ENCODE results near the gene MAPKAPK2.

The MAPKAPK2 gene

DNA sequence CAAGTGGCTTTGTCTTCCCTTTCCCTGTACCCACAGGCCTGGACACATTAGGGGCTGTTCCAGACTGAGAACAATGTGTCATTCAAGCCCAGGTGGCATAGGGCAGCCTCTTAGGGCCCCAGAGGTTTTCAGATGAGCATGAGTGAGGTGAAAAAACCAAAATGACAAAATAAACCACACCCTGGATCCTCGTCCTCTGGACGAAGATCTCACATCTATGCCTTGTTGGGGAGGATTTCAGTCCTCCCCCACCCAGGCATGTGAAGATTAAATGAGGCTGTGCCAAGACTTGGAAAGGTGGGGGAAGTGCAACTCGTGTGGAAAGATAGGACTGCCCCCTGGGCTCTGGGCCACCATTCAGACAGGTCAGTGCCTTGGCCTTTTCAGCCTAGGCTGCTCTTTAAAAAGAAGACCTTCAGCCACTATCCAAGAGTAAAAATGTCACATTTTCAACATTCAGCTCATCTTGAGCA lies 53.1 kb downstream of the MAPKAPK2 start:
- peaks cover 25% of the 10 kb centered on the region for H3K36me3 ChIP-seq (ENCODE audit: control insufficient read depth, insufficient read depth, low read length)
- no peaks in the 10 kb centered on the region for H3K9me3 ChIP-seq (ENCODE audit: control insufficient read depth, insufficient read depth, low read depth, low read length)
- peaks cover 12% of the 10 kb centered on the region for H3K4me1 ChIP-seq (ENCODE audit: control insufficient read depth, insufficient read depth, low read length)
- no peak overlapping the region for H3K27ac ChIP-seq (ENCODE audit: low read depth, low read length)
- no peak overlapping the region for H3K4me3 ChIP-seq (ENCODE audit: low read depth, low read length)
- H3K9ac ChIP-seq (ENCODE audit: low read length) = no peak overlapping the region
- H3K27me3 ChIP-seq (ENCODE audit: control insufficient read depth, insufficient read depth, low read length) = no peaks in the 10 kb centered on the region

DNA sequence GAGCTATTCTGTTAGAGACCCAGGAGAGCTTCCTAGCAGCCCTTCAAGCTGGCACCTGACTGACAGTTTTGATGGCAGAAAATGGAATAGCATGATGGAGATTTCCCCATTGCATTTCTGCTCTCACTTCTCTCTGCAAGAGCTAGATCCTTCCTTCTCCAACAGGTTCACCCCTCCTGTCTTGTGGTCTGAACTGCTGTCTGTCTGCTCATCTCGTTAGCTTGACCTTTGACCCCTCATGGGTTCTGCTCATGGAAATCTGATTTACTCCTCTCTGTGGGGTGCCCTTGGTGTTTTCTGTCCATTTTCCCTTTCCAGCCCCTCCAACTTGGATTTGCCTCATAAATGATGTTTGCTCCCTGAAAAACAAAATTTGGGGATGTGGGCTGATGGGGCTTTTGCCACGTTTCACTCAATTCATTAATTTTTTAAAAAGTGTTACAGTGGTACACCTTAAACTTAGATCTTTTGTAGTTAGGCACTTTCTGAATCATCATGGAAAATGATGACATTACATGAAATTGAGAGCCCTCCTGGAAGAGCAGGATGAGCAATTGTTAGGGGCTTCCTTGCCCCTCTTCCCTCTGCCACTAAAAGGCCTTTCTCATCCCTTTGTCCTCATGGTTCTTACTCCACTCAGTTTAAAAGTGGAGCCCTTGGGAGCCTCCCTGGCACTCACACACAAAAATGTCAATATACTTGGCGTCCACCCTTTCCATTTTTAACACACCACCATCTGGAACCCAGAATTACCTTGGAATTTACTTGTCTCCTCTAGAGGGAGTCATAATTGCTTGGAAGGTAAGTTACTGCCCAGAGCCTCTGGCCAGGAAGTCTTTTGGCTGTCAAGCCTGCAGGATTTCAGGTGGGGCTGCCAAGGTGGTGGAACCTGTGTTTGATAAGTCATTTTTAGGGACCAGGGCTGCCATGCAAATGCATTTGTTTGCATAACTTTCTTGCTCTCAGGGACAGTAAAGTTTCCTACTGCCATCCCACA lies 54.0 kb downstream of the MAPKAPK2 start:
- Histone ChIP-seq H3K4me1 (ENCODE audit: control insufficient read depth, insufficient read depth, low read length) (peaks cover 12% of the 10 kb centered on the region), H3K27ac (ENCODE audit: low read depth, low read length) (no peak overlapping the region), H3K27me3 (ENCODE audit: control insufficient read depth, insufficient read depth, low read length) (no peaks in the 10 kb centered on the region), H3K9me3 (ENCODE audit: control insufficient read depth, insufficient read depth, low read depth, low read length) (no peaks in the 10 kb centered on the region), H3K36me3 (ENCODE audit: control insufficient read depth, insufficient read depth, low read length) (peaks cover 18% of the 10 kb centered on the region), H3K9ac (ENCODE audit: low read length) (no peak overlapping the region), H3K4me3 (ENCODE audit: low read depth, low read length) (no peak overlapping the region)

DNA sequence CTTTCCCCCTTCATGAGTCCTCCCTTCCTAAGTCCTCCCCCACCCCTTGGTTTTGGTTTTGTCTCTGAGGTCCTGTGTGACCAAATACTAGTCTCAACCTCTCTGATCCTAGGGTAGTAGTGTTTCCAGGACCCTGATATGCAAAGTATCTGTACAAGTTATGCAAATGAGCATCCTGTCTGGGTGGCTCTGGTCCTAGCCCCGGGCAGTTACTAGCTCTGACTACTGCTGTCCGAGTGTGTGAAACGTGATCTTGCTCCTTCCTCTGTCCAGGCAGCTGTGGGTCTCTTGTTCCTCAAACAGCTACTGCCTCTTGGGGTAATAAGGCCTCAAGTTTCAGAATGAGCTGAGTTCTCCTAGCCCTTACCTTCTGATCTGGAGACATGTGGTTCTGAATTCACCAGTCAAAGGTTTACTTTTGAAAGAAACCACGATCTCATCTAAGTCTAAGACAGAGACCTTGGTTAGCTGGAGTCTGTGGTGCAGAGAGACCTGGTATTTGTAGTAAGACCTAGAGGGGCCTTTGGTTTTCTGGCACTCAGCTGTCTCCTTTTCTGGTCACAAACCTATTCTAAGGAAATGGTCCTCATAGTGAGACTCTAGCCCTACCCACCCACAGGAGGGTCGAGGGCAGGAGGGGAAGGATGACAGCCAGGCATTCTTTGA lies 54.8 kb downstream of the MAPKAPK2 start:
- H3K9me3 ChIP-seq (ENCODE audit: control insufficient read depth, insufficient read depth, low read depth, low read length) = no peaks in the 10 kb centered on the region
- no peak overlapping the region for H3K4me3 ChIP-seq (ENCODE audit: low read depth, low read length)
- H3K4me1 ChIP-seq (ENCODE audit: control insufficient read depth, insufficient read depth, low read length) = peaks cover 12% of the 10 kb centered on the region
- no peak overlapping the region for H3K27ac ChIP-seq (ENCODE audit: low read depth, low read length)
- no peaks in the 10 kb centered on the region for H3K27me3 ChIP-seq (ENCODE audit: control insufficient read depth, insufficient read depth, low read length)
- H3K9ac ChIP-seq (ENCODE audit: low read length) = no peak overlapping the region
- H3K36me3 ChIP-seq (ENCODE audit: control insufficient read depth, insufficient read depth, low read length) = peaks cover 14% of the 10 kb centered on the region

DNA sequence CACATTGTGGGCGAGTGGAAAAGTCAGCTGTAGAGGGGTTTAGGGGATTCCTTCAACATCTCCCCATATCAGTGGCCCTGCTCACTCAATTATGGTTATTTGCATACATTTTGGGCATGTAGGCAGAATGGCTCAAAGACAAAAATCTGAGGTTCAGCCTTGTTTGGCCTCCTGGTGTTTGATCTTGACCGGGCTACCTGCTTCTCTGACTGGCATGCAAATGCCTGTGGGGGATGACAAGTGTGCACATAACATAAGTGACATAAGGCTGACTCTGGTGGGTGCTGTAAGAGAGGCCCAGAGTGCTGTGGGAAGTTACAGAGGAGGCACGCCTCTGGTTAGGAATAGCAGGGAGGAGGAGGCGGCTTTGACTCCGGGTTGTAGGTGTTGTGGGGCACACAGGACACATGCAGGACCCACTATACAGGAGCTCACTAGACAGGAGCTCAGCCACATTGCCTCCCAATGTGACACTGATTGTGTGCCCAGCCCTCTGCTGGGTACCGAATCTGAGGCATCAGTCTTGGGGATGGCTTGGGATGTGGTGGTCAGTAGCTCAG lies 56.5 kb downstream of the MAPKAPK2 start:
- no peak overlapping the region for H3K9ac ChIP-seq (ENCODE audit: low read length)
- H3K4me1 ChIP-seq (ENCODE audit: control insufficient read depth, insufficient read depth, low read length) = peaks cover 12% of the 10 kb centered on the region
- no peak overlapping the region for H3K27ac ChIP-seq (ENCODE audit: low read depth, low read length)
- no peak overlapping the region for H3K4me3 ChIP-seq (ENCODE audit: low read depth, low read length)
- H3K9me3 ChIP-seq (ENCODE audit: control insufficient read depth, insufficient read depth, low read depth, low read length) = no peaks in the 10 kb centered on the region
- no peaks in the 10 kb centered on the region for H3K27me3 ChIP-seq (ENCODE audit: control insufficient read depth, insufficient read depth, low read length)
- no peaks in the 10 kb centered on the region for H3K36me3 ChIP-seq (ENCODE audit: control insufficient read depth, insufficient read depth, low read length)

DNA sequence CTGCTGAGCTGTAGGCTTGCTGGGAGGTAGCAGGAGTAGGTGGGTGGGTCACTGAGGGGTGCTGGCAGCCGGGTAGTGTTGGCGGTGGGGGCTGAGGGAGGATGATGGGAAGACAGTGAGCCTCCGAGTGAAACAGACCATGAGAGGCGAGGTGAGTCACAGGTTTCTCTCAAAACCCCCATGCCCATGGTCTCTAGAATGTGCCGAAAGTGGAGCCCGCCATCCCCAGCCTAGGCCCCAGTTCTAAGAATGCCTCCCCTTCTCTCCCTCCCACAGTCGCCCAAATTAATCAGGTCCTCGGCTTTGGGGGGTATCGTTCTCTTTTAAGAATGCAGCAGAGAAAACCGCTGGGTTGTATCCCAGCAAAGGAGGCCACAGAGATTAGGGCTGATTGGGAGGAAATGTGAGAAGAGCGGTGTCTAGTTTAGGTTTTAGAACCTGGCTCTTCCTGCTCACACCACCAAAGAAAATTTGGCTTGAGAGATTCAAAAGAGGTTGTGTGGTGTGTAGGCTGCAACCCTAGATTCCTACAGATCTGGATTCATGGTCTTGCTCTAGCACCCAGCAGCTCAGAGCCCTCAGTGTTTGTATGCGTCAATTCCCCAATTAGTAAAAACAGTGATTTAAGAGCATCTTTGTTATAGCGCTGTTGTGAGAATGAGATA lies 58.1 kb downstream of the MAPKAPK2 start:
- Histone ChIP-seq H3K27ac (ENCODE audit: low read depth, low read length) (no peak overlapping the region), H3K4me1 (ENCODE audit: control insufficient read depth, insufficient read depth, low read length) (peaks cover 12% of the 10 kb centered on the region), H3K9me3 (ENCODE audit: control insufficient read depth, insufficient read depth, low read depth, low read length) (no peaks in the 10 kb centered on the region), H3K27me3 (ENCODE audit: control insufficient read depth, insufficient read depth, low read length) (no peaks in the 10 kb centered on the region), H3K4me3 (ENCODE audit: low read depth, low read length) (no peak overlapping the region), H3K9ac (ENCODE audit: low read length) (no peak overlapping the region), H3K36me3 (ENCODE audit: control insufficient read depth, insufficient read depth, low read length) (no peaks in the 10 kb centered on the region)

DNA sequence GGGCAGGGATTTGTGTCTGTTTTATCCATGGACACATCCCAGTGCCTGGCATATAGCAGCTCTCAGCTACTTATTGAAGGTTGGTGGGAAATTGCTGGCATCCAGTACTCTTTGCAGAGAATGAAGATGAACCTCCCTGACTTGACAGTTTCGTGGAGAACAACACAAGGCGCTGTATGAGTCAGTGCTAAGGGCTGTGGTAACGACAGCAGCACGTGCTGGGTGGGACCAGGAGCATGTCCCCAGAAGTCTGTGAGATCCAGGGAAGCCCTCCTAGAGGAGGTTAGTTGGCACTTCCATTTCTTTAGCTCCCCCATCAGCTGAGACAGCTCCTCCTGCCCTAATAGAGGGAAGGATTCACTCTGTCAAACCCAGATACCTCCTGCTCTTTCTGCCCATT lies 60.0 kb downstream of the MAPKAPK2 start:
- Histone ChIP-seq H3K4me1 (ENCODE audit: control insufficient read depth, insufficient read depth, low read length) (peaks cover under 1% of the 10 kb centered on the region; the same call in 1 of the 2 replicates), H3K27ac (ENCODE audit: low read depth, low read length) (no peak overlapping the region), H3K9ac (ENCODE audit: low read length) (no peak overlapping the region), H3K27me3 (ENCODE audit: control insufficient read depth, insufficient read depth, low read length) (no peaks in the 10 kb centered on the region), H3K4me3 (ENCODE audit: low read depth, low read length) (no peak overlapping the region), H3K36me3 (ENCODE audit: control insufficient read depth, insufficient read depth, low read length) (no peaks in the 10 kb centered on the region), H3K9me3 (ENCODE audit: control insufficient read depth, insufficient read depth, low read depth, low read length) (no peaks in the 10 kb centered on the region)

DNA sequence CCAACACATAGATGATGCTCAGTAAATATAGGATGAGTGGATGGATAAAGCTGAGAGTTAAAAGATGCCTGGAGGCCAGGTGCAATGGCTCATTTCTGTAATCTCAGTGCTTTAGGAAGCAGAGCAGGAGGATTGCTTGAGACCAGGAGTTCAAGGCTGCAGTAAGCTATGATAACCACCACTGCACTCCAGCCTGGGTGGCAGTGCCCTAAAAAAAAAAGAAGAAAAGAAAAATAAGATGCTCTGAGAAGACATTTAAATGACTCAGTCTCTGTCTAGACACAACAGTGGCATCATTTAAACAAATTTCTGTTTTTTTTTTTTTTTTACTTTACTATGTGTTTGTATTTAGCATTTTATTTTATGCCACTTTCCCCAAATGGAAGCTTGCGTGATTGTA lies 60.6 kb downstream of the MAPKAPK2 start:
- no peaks in the 10 kb centered on the region for H3K4me1 ChIP-seq (ENCODE audit: control insufficient read depth, insufficient read depth, low read length)
- H3K9ac ChIP-seq (ENCODE audit: low read length) = no peak overlapping the region
- no peak overlapping the region for H3K27ac ChIP-seq (ENCODE audit: low read depth, low read length)
- no peak overlapping the region for H3K4me3 ChIP-seq (ENCODE audit: low read depth, low read length)
- H3K9me3 ChIP-seq (ENCODE audit: control insufficient read depth, insufficient read depth, low read depth, low read length) = no peaks in the 10 kb centered on the region
- H3K27me3 ChIP-seq (ENCODE audit: control insufficient read depth, insufficient read depth, low read length) = no peaks in the 10 kb centered on the region
- H3K36me3 ChIP-seq (ENCODE audit: control insufficient read depth, insufficient read depth, low read length) = no peaks in the 10 kb centered on the region

DNA sequence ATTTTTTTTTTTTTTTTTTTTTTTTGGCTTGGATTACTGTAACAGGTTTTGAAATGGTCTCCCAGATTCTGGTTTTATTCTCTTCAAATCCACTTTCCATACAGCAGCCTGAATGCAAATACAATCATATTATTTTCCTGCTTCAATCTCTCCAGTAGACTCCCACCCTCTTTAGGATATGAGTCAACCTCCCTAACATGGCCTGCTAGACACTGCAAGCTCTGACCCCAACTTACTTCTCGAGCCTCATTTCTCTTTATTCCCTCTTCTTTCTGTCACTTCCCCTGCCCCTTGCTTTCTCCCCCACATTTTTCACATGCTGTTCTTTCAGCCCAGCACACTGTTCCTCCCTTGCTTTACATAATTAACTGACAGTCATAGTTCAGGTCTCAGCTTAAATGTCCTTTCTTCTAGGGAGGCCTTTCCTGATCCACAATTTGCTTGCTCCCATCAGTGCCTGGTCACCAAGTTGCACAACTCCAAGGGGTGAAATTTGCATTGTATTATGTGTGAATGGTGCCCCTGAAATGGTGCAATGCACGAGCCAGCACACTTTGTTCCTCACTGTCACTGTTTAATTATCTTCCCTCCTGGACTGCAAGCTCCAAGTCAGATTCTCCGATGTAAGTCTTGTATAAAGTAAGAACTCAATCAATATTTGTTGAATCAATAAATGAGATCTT lies 63.8 kb downstream of the MAPKAPK2 start:
- Histone ChIP-seq H3K27ac (ENCODE audit: low read depth, low read length) (no peak overlapping the region), H3K9me3 (ENCODE audit: control insufficient read depth, insufficient read depth, low read depth, low read length) (no peaks in the 10 kb centered on the region), H3K36me3 (ENCODE audit: control insufficient read depth, insufficient read depth, low read length) (no peaks in the 10 kb centered on the region), H3K4me3 (ENCODE audit: low read depth, low read length) (no peak overlapping the region), H3K9ac (ENCODE audit: low read length) (no peak overlapping the region), H3K4me1 (ENCODE audit: control insufficient read depth, insufficient read depth, low read length) (peaks cover 6% of the 10 kb centered on the region; the same call in 1 of the 2 replicates), H3K27me3 (ENCODE audit: control insufficient read depth, insufficient read depth, low read length) (no peaks in the 10 kb centered on the region)

DNA sequence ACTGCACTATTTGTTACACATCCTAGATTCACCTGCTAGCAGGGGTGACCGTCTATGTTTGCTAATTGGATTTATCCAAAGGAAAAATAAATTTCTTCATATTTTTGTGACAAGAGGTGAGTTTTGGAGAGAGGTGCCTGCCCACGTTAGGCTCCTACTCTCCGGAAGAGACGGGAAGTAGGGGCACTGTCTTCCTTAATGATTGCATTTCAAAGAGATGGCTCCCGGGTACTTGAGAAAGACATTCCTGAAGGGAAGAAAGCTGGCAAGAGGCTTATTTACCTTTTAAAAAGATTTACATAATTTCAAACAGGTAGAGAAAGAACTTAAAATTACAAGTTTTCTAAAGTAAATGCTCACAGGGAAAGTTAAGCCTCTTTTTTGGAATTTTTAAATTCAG lies 67.2 kb downstream of the MAPKAPK2 start:
- Histone ChIP-seq H3K36me3 (ENCODE audit: control insufficient read depth, insufficient read depth, low read length) (no peaks in the 10 kb centered on the region), H3K9ac (ENCODE audit: low read length) (no peak overlapping the region), H3K27me3 (ENCODE audit: control insufficient read depth, insufficient read depth, low read length) (no peaks in the 10 kb centered on the region), H3K9me3 (ENCODE audit: control insufficient read depth, insufficient read depth, low read depth, low read length) (no peaks in the 10 kb centered on the region), H3K4me3 (ENCODE audit: low read depth, low read length) (no peak overlapping the region), H3K4me1 (ENCODE audit: control insufficient read depth, insufficient read depth, low read length) (peaks cover 6% of the 10 kb centered on the region; the same call in 1 of the 2 replicates), H3K27ac (ENCODE audit: low read depth, low read length) (no peak overlapping the region)

DNA sequence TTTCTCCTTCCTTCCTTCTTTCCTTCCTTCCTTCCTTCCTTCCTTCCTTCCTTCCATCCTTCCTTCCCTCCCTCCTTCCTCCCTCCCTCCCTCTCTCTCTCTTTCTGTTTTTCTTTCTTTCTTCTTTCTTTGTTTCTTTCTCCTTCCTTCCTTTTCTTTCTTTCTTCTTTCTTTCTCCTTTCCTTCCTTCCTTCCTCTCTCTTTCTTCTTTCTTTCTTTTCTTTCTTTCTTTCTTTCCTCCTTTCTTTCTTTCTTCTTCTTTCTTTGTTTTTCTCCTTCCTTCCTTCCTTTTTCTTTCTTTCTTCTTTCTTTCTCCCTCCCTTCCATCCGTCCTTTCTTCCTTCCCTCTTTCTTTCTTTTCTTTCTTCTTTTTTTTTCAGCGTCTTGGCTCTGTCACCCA lies 67.8 kb downstream of the MAPKAPK2 start:
- Histone ChIP-seq H3K4me1 (ENCODE audit: control insufficient read depth, insufficient read depth, low read length) (peaks cover 6% of the 10 kb centered on the region; the same call in 1 of the 2 replicates), H3K27me3 (ENCODE audit: control insufficient read depth, insufficient read depth, low read length) (no peaks in the 10 kb centered on the region), H3K9me3 (ENCODE audit: control insufficient read depth, insufficient read depth, low read depth, low read length) (no peaks in the 10 kb centered on the region)

More for the DNA sequence above, 67.8 kb downstream of the MAPKAPK2 start:
- no peak overlapping the region for H3K4me3 ChIP-seq (ENCODE audit: low read depth, low read length)
- no peaks in the 10 kb centered on the region for H3K36me3 ChIP-seq (ENCODE audit: control insufficient read depth, insufficient read depth, low read length)
- H3K27ac ChIP-seq (ENCODE audit: low read depth, low read length) = no peak overlapping the region
- H3K9ac ChIP-seq (ENCODE audit: low read length) = no peak overlapping the region
